ENCODE results near the gene INCA1.
A peak's percentile ranks its signal among the peaks of the same experiment; 100 is the strongest.

INCA1 gene

DNA sequence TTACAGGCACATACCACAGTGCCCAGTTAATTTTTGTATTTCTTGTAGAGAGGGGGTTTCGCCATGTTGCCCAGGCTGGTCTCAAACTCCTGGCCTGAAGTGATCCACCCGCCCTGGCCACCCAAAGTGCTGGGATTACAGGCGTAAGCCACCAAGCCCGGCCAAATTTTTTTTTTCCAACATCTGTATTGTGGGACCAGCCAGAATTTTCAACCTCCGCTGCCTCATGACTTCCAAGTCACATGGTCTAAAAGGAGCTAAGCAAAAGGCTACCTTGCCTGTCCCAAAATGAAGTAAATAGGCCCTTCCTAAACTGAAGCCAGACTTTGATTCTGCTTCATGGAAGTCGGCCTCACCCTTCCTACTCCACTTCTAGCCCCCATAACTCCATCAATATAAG is 25.5 kb downstream of the INCA1 start:
- Histone ChIP-seq H3K36me3 (replicated peaks) (peaks cover 49% of the 10 kb centered on the region), H3K4me3 (no peak overlapping the region), H3K4me1 (peaks cover 9% of the 10 kb centered on the region), H3K9me3 (no peaks in the 10 kb centered on the region), H3K27me3 (ENCODE audit: low read depth) (no peaks in the 10 kb centered on the region)
- in situ Hi-C loops (cut with MboI; ENCODE audit: low sequenced_read_pairs): no loop called here
- DNase-seq (ENCODE audit: low spot score in 2 of 2): no peak

GRCh38 chr17:4970273-4970672 is 27.0 kb downstream of the INCA1 start:
- Histone ChIP-seq H3K4me3 (no peak overlapping the region), H3K4me1 (peaks cover 17% of the 10 kb centered on the region), H3K36me3 (replicated peaks) (peaks cover 55% of the 10 kb centered on the region), H3K27me3 (ENCODE audit: low read depth) (no peaks in the 10 kb centered on the region), H3K9me3 (0 out of 2 replicates have a peak, but pooled peaks cover 6% of the 10 kb centered on the region)
- in situ Hi-C loops (cut with MboI; ENCODE audit: low sequenced_read_pairs): no loop called here
- no peak for DNase-seq (ENCODE audit: low spot score in 2 of 2)

- H3K36me3 ChIP-seq (replicated peaks): peaks cover 57% of the 10 kb centered on the region
These were observed 27.7 kb downstream of the INCA1 start for GRCh38 chr17:4969551-4970173.

DNA sequence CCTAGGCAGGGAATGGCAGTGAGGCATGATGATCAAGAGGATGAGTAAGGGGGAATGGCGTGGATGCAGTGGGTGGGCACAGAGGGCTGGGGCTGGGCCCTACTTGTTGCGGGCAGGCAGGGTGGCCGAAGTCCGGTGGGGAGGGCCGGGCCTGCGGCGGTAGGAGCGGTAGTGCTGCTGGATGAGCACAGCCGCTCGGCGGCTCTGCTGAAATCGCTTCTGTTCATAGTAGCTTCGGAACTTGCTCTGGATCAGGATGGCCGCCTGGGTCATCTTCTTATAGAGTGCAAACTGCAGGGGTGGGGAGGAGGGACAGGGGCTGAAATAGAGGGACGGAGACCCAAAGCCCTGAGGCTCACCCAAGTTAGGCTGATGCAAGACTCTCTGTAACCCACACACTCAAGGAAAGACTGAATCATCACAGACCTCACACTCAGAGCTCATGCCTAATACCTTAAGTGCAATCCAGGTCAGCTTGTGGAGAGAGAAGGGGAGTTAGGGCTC is 28.2 kb downstream of the INCA1 start:
- no peak overlapping the region for H3K4me3 ChIP-seq
- H3K27me3 ChIP-seq (ENCODE audit: low read depth): no peaks in the 10 kb centered on the region
- peaks cover 17% of the 10 kb centered on the region for H3K4me1 ChIP-seq
- 0 out of 2 replicates have a peak, but pooled peaks cover 6% of the 10 kb centered on the region for H3K9me3 ChIP-seq
- peaks cover 54% of the 10 kb centered on the region for H3K36me3 ChIP-seq (replicated peaks)
- DNase-seq (ENCODE audit: low spot score in 2 of 2): no peak
- in situ Hi-C loops (cut with MboI; ENCODE audit: low sequenced_read_pairs): no loop called here

More at GRCh38 chr17:4969551-4970173, 27.7 kb downstream of the INCA1 start:
- in situ Hi-C loops (cut with MboI; ENCODE audit: low sequenced_read_pairs): no loop called here
- H3K9me3 ChIP-seq: 0 out of 2 replicates have a peak, but pooled peaks cover 6% of the 10 kb centered on the region
- no peak for DNase-seq (ENCODE audit: low spot score in 2 of 2)
- H3K4me1 ChIP-seq: peaks cover 17% of the 10 kb centered on the region
- H3K4me3 ChIP-seq: no peak overlapping the region
- H3K27me3 ChIP-seq (ENCODE audit: low read depth): no peaks in the 10 kb centered on the region

GRCh38 chr17:4968486-4969046 is 28.8 kb downstream of the INCA1 start:
- DNase-seq (ENCODE audit: low spot score in 2 of 2): no peak
- Histone ChIP-seq H3K27me3 (ENCODE audit: low read depth) (no peaks in the 10 kb centered on the region), H3K4me3 (peak overlapping the region; percentile 86), H3K9me3 (0 out of 2 replicates have a peak, but pooled peaks cover 6% of the 10 kb centered on the region), H3K4me1 (peaks cover 17% of the 10 kb centered on the region), H3K36me3 (replicated peaks) (peaks cover 48% of the 10 kb centered on the region)
- in situ Hi-C loops (cut with MboI; ENCODE audit: low sequenced_read_pairs): no loop called here

GRCh38 chr17:4967539-4968485 is 29.5 kb downstream of the INCA1 start, which contains the start of gene SPAG7:
Gene SPAG7 (minus strand): TSS chr17:4967817. CDS start chr17:4967804, 13 bp downstream.
- Histone ChIP-seq H3K9me3 (0 out of 2 replicates have a peak, but pooled peaks cover 6% of the 10 kb centered on the region), H3K36me3 (replicated peaks) (peaks cover 41% of the 10 kb centered on the region), H3K27me3 (ENCODE audit: low read depth) (no peaks in the 10 kb centered on the region), H3K4me3 (peak within 1 kb of the TSS; percentile 86), H3K4me1 (peaks cover 17% of the 10 kb centered on the region)
- in situ Hi-C loops (cut with MboI; ENCODE audit: low sequenced_read_pairs): no loop called here
- peak; percentile 87 to 94 for DNase-seq (ENCODE audit: low spot score in 2 of 2)

- Histone ChIP-seq H3K36me3 (replicated peaks) (peaks cover 33% of the 10 kb centered on the region), H3K27me3 (ENCODE audit: low read depth) (no peaks in the 10 kb centered on the region), H3K4me1 (peaks cover 17% of the 10 kb centered on the region), H3K9me3 (0 out of 2 replicates have a peak, but pooled peaks cover 6% of the 10 kb centered on the region), H3K4me3 (peak overlapping the region; percentile 86)
- peak; percentile 99 for DNase-seq (ENCODE audit: low spot score in 2 of 2)
- in situ Hi-C loops (cut with MboI; ENCODE audit: low sequenced_read_pairs): no loop called here
These were observed 30.3 kb downstream of the INCA1 start for GRCh38 chr17:4966844-4967538.

DNA sequence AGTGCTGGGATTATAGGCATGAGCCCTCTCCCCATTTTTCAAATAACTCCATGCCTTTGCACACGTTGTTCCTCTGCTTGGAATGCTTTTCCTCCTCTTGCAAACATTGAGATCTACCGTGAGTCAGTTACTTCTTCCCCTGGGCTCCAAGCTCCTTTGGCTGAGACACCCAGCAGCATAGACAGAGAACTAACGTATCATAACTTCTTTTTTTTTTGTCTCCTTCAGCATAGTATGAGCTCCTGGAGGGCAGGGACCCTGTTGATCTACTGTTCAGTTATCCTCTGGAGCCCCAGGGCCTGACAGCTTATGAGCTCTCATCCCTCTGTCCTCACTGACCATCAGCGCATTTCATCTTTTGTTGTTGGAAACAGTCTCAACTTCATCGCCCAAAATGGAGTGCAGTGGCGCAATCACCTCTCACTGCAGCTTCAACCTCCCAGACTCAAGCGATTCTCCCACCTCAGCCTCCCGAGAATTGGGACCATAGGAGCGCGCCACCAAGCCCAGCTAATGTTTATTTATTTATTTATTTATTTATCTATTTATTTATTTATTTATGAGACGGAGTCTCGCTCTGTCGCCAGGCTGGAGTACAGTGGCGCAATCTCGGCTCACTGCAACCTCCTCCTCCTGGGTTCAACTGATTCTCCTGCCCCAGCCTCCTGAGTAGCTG is 31.9 kb downstream of the INCA1 start:
- peaks cover 30% of the 10 kb centered on the region for H3K36me3 ChIP-seq (replicated peaks)
- in situ Hi-C loops (cut with MboI; ENCODE audit: low sequenced_read_pairs): no loop called here

GRCh38 chr17:4960279-4960922 is 36.9 kb downstream of the INCA1 start:
- no peaks in the 10 kb centered on the region for H3K4me1 ChIP-seq
- in situ Hi-C loops (cut with MboI; ENCODE audit: low sequenced_read_pairs): no loop called here
- H3K36me3 ChIP-seq (replicated peaks): peaks cover 9% of the 10 kb centered on the region
- H3K4me3 ChIP-seq: no peak overlapping the region
- H3K9me3 ChIP-seq: no peaks in the 10 kb centered on the region
- no peaks in the 10 kb centered on the region for H3K27me3 ChIP-seq (ENCODE audit: low read depth)
- DNase-seq (ENCODE audit: low spot score in 2 of 2): no peak

More for the DNA sequence above, 31.9 kb downstream of the INCA1 start:
- Histone ChIP-seq H3K9me3 (0 out of 2 replicates have a peak, but pooled peaks cover 6% of the 10 kb centered on the region), H3K4me1 (peaks cover 17% of the 10 kb centered on the region), H3K27me3 (ENCODE audit: low read depth) (no peaks in the 10 kb centered on the region), H3K4me3 (no peak overlapping the region)
- no peak for DNase-seq (ENCODE audit: low spot score in 2 of 2)

DNA sequence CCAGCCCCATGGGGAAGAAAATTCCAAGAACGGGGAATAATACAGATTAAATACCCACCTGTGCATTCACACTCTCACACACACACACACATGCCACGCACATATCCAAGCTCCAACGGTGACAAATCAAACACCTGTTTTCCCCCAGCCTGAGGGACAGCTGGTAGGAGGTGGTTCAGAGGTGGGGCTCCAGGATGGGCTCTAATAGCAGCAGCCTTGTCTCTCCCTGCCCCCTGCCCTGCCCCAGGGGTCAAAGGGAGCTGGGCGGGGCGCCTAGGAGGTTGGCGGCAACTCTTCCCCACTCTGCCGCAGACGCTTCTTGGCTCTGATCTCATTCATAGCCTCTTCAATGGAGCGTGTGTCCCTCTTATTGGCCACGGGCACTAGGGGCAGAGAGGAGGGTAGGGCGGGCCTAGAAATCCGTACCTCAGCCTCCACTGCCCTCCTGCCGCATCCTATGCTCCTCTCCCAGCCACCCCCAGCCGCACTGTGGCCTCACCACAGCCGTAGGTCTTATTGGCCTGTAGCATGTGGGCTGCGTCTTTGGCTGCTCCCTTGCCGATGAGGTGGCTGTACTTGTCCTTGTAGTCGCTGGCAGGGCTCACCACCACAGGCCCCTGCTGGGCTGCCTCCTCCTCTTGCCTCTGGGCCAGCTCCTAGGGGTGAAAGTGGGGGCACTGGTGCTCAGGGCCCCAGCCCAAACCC is 37.9 kb downstream of the INCA1 start:
- Histone ChIP-seq H3K36me3 (replicated peaks) (peaks cover 6% of the 10 kb centered on the region), H3K9me3 (no peaks in the 10 kb centered on the region), H3K4me1 (no peaks in the 10 kb centered on the region), H3K27me3 (ENCODE audit: low read depth) (no peaks in the 10 kb centered on the region), H3K4me3 (no peak overlapping the region)
- DNase-seq (ENCODE audit: low spot score in 2 of 2): no peak
- in situ Hi-C loops (cut with MboI; ENCODE audit: low sequenced_read_pairs): no loop called here

- H3K9me3 ChIP-seq: no peaks in the 10 kb centered on the region
- DNase-seq (ENCODE audit: low spot score in 2 of 2): no peak
- H3K36me3 ChIP-seq (replicated peaks): peaks cover 6% of the 10 kb centered on the region
- H3K27me3 ChIP-seq (ENCODE audit: low read depth): no peaks in the 10 kb centered on the region
- in situ Hi-C loops (cut with MboI; ENCODE audit: low sequenced_read_pairs): no loop called here
- H3K4me1 ChIP-seq: no peaks in the 10 kb centered on the region
- H3K4me3 ChIP-seq: no peak overlapping the region
These were observed 39.2 kb downstream of the INCA1 start for GRCh38 chr17:4958102-4958501.
